Glutamatergic neuron (in vitro differentiated cells): ENCODE data around the gene RALB. TPM values are rescaled to one million over a fixed set of nuclear protein-coding genes. Genes with fewer than 3 reads are reported as not detected.

Source experiments
- DNase-seq: peaks from one replicate; pipeline ENCODE4 v3.0.0; 2022
- H3K27ac Mint-ChIP-seq: one replicate; pipeline ENCODE4 v1.8.0; 2020; ENCODE audit warnings: mild to moderate bottlenecking, mixed read lengths, inconsistent platforms; ENCODE audit not compliant: unreplicated experiment
- H3K27me3 Mint-ChIP-seq: one replicate; pipeline ENCODE4 v1.8.0; 2020; ENCODE audit warnings: mild to moderate bottlenecking, moderate library complexity, mixed read lengths, inconsistent platforms; ENCODE audit not compliant: unreplicated experiment
- H3K36me3 Mint-ChIP-seq: one replicate; pipeline ENCODE4 v1.8.0; 2020; ENCODE audit warnings: mild to moderate bottlenecking, mixed read lengths, inconsistent platforms; ENCODE audit not compliant: unreplicated experiment
- H3K4me1 Mint-ChIP-seq: one replicate; pipeline ENCODE4 v1.8.0; 2020; ENCODE audit warnings: mild to moderate bottlenecking, low read depth, mixed read lengths, inconsistent platforms; ENCODE audit not compliant: unreplicated experiment
- H3K4me3 Mint-ChIP-seq: one replicate; pipeline ENCODE4 v1.8.0; 2020; ENCODE audit warnings: mild to moderate bottlenecking, mixed read lengths, inconsistent platforms; ENCODE audit not compliant: unreplicated experiment
- H3K9me3 Mint-ChIP-seq: one replicate; pipeline ENCODE4 v1.8.0; 2020; ENCODE audit warnings: mild to moderate bottlenecking, moderate library complexity, mixed read lengths, inconsistent platforms; ENCODE audit not compliant: unreplicated experiment
- total RNA-seq: library from RNA; stranded (reverse); fragmentation: NEBNext Ultra II Directional; extraction: Animal tissue kit (Norgen Biotek cat#: 25700); gene quantifications from one replicate; pipeline ENCODE4 v1.2.1, GENCODE V29; 2021; ENCODE audit not compliant: unreplicated experiment
- TF ChIP-seq, protein P1 (sequence below): fragments of 200-600 bp; sonication (generic); IDR thresholded peaks from one replicate; pipeline ENCODE4 v1.5.0; 2021; ENCODE audit not compliant: partially characterized antibody, unreplicated experiment

Gene RALB
- total RNA-seq, 1 donor from 2014 or later: 16.4 TPM

GRCh38 chr2:120236791-120237190 is 15.9 kb upstream of the RALB start:
- Mint-ChIP-seq H3K27me3 (peaks cover 10% of the 10 kb centered on the region), H3K9me3 (peaks cover 2% of the 10 kb centered on the region), H3K4me3 (no peak overlapping the region), H3K4me1 (no peaks in the 10 kb centered on the region), H3K36me3 (no peaks in the 10 kb centered on the region), H3K27ac (no peak overlapping the region)
- TF ChIP-seq, protein P1, sequence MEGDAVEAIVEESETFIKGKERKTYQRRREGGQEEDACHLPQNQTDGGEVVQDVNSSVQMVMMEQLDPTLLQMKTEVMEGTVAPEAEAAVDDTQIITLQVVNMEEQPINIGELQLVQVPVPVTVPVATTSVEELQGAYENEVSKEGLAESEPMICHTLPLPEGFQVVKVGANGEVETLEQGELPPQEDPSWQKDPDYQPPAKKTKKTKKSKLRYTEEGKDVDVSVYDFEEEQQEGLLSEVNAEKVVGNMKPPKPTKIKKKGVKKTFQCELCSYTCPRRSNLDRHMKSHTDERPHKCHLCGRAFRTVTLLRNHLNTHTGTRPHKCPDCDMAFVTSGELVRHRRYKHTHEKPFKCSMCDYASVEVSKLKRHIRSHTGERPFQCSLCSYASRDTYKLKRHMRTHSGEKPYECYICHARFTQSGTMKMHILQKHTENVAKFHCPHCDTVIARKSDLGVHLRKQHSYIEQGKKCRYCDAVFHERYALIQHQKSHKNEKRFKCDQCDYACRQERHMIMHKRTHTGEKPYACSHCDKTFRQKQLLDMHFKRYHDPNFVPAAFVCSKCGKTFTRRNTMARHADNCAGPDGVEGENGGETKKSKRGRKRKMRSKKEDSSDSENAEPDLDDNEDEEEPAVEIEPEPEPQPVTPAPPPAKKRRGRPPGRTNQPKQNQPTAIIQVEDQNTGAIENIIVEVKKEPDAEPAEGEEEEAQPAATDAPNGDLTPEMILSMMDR: no peak
- DNase-seq: no peak

GRCh38 chr2:120237491-120237902 is 15.2 kb upstream of the RALB start:
- Mint-ChIP-seq H3K9me3 (peaks cover 2% of the 10 kb centered on the region), H3K27ac (no peak overlapping the region), H3K4me1 (no peaks in the 10 kb centered on the region), H3K36me3 (no peaks in the 10 kb centered on the region), H3K27me3 (peaks cover 10% of the 10 kb centered on the region), H3K4me3 (no peak overlapping the region)
- TF ChIP-seq, protein P1: no peak
- DNase-seq: no peak

GRCh38 chr2:120238728-120239487 is 13.7 kb upstream of the RALB start:
- Mint-ChIP-seq H3K27ac (no peak overlapping the region), H3K36me3 (no peaks in the 10 kb centered on the region), H3K4me1 (no peaks in the 10 kb centered on the region), H3K4me3 (no peak overlapping the region), H3K9me3 (peaks cover 3% of the 10 kb centered on the region), H3K27me3 (peaks cover 10% of the 10 kb centered on the region)
- TF ChIP-seq, protein P1: no peak
- DNase-seq: no peak

DNA sequence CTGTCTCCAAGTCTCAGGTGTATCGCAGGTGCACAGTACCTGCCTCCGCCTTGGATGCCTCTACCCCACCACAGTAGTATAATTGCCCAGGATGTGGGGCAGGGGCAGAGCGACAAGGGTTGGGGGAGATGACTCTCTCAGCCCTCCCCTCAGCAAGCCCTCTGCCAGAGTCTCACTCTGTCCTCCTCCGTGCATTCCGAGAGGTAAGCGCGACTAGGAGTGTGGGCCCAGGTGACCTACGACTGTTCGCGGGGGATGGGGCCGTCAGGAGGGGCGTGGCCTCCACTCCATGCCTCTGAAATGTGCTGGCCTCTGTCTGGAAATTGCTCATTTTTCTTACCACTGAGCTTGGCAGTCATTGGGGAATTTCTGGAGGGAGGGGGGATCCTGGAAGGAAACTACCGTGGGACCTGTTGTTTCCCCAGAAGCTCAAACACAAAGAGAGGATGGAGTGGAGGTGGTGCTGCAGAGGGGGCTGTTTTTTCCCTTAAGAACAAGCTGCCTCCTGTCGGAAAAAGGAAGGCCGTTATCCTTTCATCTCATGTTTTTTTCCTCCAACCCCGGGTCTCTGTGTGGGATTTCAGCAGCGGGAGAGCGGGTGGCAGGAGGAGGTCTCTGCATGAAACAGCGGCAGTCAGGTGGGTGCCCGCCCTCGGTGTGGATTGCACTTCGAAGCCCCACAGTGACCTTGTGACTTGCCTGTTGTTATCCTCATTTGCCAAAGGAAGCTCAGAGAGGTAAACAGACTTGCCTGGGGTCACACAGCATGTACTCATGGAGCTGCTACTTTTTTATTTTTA is 13.0 kb upstream of the RALB start:
- DNase-seq: no peak
- H3K27me3 Mint-ChIP-seq: peaks cover 10% of the 10 kb centered on the region
- TF ChIP-seq, protein P1: no peak
- H3K9me3 Mint-ChIP-seq: peaks cover 3% of the 10 kb centered on the region
- H3K4me1 Mint-ChIP-seq: no peaks in the 10 kb centered on the region
- no peak overlapping the region for H3K4me3 Mint-ChIP-seq
- no peaks in the 10 kb centered on the region for H3K36me3 Mint-ChIP-seq
- H3K27ac Mint-ChIP-seq: no peak overlapping the region
